Activated naive CD4-positive, alpha-beta T cell treated with Interleukin-2 at 50 U/mL for 16 hours (primary cell): Measurements from ENCODE around the gene AJAP1.
"Not testable (repeated sequence)": the region's sequence is repeated elsewhere in the genome, so short reads cannot be mapped to it uniquely, and the experiment has no call there.

Experiments used
- DNase-seq: peaks from one replicate; pipeline ENCODE4 v3.0.0-alpha.2; 2020

Gene AJAP1, protein sequence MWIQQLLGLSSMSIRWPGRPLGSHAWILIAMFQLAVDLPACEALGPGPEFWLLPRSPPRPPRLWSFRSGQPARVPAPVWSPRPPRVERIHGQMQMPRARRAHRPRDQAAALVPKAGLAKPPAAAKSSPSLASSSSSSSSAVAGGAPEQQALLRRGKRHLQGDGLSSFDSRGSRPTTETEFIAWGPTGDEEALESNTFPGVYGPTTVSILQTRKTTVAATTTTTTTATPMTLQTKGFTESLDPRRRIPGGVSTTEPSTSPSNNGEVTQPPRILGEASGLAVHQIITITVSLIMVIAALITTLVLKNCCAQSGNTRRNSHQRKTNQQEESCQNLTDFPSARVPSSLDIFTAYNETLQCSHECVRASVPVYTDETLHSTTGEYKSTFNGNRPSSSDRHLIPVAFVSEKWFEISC

DNA sequence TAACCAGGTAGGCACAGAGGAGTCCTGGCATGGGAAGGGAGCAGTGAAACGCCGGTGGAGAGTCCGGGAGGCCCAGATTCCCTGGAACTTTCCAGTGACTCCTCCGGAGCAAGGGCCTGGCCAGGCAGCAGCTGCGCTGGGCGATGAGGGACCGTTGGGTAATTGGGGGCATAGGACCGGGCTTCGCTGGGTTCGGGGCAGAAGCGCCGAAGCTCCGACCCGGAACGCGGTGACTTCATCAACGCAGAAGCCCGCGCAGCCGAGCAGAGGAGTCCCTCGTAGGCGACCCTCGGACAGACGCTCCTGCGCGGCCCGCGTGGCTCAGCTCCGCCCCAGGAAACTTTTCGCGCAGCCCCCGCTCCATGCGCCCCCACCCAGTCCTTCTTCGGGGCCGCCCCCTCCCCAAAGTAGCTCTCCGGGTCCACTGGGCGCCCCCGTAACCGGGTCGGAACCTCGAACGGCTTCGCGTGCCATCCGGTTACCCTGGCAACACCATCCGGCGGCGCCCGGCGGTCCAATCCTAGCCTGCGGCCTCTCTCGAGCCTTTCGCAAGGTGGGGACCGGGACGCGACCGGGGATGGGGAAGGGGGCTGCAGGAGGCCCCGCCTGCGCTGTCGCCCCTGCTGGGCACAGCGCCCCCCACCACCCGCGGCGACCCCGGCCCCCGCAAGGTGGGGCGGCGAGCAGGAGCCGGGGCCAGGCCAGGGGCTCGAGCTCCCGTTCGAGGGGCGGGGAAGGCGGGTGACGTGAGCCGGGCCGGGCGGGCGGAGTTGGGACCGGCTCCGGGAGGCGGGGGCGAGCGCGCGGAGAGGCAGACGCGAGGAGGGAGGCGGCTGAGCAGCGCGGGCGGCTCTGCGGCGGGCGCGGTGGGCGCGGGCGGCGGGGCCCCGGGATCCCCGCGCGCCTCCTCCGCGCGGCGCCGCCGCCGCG, at the start of gene AJAP1:
AJAP1 (plus strand) TSS at position 814 of the 930 bp plus-strand sequence. CDS start 817 bp downstream, outside the sequence.
- no peak for DNase-seq

DNA sequence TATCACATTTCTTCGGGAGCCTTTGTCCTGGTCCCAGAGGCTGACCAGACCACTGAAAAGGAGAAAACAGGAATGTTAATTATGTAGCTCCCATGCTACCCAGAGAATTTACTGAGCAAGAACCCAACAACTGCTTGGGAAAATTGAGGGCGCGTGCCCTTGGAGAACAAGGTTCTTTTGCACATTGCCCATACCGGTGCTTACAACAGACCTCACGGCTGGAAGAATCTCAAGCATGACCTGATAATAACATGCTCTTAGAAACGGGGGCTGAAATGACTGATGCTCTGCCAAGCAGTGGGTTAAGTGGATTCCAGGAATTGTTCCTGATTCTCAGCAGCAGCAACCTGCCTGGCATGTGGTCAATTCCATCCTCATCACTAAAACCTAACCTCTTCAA, 49.3 kb upstream of the AJAP1 start:
- DNase-seq: no peak

DNA sequence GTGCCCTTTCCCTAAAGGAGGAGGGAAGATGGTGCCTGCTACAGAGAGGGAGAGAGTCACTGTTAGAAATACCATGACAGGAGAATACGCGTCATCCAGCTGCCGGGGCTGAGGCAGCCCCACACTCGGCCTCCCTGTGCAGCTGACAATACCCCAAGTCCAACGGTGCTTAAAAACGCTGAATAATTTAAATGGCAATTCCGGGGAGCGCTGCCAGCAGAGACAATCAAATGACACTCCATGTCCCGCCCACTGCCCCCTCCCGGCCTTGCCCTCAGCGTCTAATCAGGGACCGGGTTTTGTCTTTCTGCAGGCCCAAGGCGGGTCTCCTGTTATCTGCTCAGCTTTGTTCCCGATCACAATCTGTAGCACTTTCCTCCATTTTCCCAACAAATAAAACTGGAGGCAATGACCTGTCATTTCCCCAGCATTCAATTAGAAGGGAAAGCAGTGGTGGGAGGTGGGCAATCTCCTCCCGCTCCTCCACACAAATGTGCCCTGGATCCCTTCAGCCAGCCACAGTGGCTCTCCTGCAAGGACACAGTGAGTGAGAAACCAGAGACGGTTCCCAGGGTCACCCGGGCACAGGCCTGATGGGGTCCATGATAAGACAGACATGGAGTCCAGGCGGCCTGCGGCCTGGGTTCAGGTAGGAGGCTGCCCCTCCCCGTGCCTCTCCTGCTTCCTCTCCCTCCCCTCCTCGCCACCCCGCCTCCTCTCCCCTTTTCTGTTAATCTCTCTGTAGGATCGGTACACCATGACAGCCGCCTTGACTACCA, 42.7 kb upstream of the AJAP1 start:
- DNase-seq: no peak

DNA sequence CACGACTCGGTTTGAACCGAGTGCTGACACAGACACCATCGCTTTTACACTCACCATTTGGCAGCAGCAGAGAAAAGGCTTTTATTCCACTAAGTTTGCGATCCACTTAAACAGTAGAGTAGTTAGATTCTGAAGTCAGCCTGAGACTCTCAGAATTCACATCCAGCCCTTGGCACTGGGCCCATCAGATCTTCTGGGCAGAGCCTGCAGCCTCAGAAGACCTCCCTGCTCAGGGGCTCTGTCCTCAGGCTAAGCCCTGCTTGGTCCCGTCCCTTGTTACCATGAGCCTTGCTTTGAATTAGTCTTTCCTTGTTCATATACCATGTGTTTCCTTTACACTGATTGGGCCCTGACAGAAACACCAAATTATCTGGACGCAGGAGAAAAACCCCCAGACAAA, 41.4 kb upstream of the AJAP1 start:
- no peak for DNase-seq

DNA sequence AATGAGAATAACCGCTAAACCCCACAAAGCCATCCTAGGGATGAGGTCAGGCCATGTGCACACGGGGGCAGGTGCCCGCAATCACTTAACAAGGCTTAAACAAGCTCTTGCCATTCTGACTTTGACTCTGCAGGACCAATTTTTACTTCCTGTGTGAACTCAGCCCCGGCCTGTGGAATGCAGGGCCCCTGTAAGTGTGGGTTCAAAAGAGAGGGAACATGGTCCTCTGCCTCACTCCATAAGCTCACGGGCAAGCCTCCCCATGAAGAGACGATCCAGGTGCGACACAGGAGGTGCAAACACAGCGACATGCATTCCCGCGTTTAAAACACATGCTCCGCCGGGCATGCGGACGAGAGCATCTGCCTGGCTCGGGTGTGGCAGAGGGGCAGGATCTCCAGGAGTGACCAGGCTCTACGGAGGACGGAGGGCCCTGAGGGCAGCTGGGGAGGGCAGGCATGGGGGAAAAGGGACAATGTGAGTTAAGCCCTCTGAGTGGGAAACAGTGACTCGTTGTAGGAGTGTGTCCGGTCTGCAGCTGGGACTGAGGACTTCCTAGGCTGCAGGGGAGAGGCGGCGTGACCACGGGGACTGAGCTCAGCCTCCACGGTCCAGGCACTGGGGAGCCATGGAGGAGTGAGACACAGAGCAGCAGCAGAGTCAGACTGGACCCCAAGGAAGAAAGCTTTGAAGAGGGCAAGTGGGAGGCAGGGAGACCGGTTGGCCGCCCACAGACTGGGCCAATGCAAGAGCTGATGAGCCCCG, 40.6 kb upstream of the AJAP1 start:
- no peak for DNase-seq

DNA sequence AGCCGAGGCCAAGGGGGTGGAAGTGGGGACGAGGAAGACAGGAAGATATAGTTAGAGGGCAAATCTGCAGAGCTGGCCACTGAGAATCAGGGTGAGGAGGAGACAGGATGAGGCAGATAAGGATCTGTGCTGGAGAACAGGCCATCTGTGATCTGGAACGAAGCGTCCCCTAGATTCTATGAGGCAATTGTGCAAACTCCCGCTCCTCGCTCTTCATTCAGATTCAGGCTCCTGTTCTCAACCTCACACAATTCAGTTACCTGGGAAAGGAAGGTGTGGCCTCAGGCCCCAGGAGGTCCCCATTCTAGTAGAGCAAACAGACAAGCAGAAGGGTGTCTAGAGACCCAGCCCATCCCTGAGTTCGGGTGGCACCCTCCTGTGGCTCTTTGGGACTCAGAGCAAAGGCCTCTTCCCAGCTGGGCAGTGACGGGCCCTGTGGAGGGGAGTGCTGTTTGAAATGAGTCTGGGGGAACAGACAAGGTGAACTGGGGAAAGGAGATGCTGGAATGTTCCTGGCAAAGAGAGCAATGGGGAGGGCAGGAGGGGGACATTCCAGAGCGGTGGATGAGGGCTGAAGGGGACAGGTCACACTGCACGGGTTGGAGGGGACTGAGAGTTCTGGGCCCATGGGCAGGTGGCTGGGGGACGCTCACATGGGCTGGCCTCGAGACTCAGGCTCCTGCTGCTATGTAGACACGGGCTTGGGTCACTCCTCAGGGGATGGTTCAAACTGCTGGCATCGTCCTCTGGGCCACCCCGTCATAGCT, 39.9 kb upstream of the AJAP1 start:
- DNase-seq: no peak

DNA sequence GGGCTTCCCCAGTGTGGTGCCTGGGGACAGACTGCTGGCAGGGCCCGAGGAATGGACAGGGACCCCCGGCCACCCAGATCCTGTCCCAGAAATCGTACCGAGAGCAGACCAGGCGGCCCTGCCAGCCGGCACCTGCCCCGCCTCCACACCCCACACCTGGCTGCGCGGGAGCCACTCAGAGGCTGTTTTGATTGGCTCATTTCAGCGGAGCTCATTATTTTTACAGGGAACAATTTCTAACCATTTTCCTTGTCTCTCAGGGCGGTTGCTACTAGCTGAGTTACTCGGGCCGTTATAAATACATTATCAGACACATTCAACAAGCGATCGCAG, 39.3 kb upstream of the AJAP1 start:
- no peak for DNase-seq

DNA sequence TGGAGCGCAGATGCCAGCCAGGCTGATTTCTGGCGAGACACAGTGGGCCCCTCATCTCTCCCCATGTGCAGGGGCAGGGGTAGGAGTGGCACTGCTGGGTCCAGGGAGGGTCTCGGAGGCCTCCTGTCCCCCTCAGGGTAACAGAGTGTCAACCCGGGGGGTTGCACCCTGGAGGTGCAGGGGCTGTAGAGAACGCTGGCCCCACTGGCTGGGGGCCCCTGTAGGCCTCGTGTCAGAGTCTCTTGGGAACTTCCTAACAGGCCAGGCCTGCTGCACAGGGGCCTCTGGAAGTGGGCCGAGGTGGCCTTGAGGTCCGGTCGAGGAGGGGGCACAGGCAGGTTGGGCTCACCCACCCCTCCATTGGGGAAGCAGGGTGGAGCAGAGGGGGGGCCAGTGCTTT, 38.9 kb upstream of the AJAP1 start:
- DNase-seq: no peak

DNA sequence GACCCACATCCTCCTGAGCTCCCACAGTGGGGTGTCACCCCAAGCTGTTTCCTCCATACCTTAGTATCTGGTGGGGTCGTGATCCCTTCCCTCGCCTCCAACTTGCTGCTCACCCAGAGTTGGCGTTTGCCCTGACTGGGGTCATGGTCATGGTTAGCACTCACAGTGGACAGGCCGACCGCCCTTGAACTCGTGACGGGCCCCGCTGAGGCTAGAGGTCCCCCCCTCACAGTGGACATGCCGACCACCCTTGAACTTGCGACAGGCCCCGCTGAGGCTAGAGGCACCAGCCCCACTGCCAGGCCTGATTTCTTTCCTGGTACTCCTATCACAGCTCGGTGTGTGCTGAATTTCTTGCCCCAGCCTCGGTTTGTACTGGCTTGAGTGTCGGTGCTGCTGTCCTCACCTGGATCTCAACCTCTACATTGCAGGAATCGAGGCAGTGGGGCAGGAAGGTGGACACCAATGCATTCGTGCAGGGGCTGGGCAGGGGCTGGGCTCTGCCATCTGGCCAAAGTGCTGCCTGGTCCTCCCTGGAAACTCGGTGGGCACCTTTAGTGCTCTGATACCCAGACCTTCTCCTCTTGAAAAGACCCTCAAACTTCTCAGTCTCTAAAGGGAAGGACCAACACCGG, 37.5 kb upstream of the AJAP1 start:
- no peak for DNase-seq

DNA sequence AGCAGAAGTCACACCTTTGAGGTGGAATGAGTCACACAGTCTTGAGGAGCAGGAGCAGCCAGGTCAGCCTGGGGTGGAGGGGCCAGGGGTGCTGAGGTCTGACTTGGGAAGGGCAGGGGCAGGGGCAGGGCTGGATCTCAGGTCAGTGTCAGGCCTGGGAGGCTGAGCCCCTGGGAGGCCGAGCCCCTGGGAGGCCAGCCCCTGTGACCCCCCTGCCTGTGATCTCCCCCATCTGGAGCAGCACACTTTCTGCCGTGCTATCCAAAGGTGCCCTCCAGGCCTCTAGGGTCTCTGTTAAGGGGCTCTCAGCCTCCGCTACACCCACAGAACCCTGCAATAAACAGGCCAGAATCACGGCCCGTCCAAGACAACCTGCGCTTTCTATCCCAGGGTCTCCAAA, 36.9 kb upstream of the AJAP1 start:
- no peak for DNase-seq

DNA sequence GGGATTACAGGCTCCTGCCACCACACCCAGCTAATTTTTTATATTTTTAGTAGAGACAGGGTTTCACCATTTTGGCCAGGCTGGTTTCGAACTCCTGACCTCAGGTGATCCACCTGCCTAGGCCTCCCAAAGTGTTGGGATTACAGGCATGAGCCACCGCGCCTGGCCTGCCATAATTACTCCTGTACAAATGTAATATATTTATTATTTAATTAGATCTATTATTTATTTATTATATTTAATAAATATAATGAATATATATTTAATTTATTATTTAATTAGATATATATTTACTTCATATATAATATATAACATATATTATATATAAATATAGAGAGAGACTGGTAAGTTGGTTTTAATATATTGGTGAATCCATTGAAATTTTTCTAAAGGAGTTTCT, 35.6 kb upstream of the AJAP1 start:
- DNase-seq: not testable (repeated sequence)

DNA sequence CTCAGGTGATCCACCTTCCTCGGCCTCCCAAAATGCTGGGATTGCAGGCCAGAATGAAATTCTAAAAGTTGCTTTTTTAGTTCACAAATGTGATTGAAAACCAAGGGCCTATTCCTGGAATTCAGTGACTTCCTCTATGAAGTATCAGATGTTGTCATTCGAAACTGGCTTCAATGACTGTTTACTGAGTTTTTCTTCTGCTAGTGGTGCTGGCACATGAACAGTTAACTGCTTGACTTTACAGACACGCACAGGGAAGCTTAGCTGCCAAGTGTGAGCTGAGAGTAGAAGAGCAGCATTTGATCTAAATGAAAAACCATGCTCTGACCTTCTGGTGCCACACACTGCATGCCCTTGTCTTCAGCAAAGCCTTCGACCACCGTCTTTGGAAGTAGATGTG, 32.8 kb upstream of the AJAP1 start:
- DNase-seq: no peak

DNA sequence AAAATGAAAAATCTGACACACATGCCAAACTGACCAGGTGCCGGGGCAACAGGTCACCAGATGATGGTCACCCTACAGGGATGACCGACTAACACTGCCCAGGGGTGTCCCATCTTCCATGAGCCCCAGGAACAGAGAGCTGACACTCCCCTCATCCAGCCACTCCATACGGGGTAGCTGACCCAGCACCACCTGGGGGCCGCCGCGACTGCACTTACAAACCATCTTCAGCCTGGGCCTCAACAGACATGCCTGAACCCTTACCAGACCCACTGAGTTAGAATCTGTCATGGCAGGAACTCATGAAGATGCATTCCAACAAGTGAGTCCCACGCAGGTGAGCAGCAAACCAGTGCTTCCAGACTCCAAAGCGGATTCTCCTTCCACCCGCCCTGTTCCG, 31.6 kb upstream of the AJAP1 start:
- no peak for DNase-seq

DNA sequence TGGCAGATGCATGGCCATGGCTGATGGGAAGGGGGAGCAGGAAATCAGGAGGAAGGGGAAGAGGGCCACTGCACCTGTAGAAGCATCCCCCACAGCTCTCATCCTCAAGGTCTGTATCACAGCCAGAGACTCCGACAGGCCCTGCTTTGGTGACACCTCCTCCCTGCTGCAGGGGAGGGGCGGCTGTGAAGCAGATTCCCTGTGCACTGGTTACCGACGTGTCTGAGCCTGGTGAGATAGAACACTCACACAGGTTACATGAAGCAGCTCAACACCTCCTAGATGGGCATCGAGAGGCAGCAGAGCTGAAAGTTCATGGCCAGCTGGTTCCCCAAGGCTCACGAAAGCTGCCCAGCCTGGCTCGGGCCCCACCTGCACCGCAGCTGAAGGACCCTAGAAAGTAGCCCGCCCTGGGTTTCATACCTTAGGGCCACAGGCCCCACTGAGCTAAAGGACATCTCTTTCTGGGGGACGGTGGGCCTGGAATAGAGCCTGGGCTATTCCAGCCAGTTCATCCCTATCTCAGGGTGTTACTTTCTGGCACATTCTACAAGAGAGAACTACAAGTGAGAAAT, 30.2 kb upstream of the AJAP1 start:
- no peak for DNase-seq

DNA sequence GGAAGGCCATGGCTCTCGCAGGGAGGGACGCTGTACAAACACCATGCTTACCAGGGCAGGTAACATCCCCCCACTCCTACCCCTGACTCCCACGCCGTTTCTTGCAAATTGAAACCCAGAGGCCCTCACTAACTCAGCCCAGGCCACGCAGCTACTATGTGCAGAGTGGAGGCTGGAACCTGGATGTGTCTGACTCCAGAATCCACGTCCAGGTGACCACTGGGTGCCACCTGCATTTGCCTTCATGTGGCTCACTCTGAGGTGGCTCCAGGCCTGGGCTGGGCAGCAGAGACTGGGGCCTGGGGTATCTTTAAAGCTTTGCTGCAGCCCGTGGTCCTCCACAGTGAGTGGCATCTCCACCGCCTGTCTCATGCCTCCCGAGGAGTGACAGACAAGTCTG, 29.6 kb upstream of the AJAP1 start:
- no peak for DNase-seq

DNA sequence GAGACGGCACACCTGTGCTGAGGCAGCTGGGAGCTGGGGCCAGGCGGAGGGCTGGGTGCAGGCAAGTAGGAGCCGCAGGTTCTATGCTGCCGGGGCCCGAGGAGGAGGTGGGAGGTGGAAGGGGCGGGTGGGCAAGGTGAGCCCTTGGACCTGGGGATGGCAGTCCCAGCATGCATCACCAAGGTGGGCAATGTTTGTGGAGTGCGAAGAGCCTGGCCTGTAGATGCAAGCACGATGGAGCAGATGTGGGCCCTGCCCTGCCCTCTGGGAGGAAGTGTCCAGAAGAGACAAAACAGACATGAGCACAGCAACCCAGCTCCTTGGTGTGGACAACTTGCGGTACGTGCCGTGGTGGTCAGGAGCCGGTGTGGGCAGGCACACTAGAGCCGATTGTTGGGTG, 28.3 kb upstream of the AJAP1 start:
- DNase-seq: no peak

DNA sequence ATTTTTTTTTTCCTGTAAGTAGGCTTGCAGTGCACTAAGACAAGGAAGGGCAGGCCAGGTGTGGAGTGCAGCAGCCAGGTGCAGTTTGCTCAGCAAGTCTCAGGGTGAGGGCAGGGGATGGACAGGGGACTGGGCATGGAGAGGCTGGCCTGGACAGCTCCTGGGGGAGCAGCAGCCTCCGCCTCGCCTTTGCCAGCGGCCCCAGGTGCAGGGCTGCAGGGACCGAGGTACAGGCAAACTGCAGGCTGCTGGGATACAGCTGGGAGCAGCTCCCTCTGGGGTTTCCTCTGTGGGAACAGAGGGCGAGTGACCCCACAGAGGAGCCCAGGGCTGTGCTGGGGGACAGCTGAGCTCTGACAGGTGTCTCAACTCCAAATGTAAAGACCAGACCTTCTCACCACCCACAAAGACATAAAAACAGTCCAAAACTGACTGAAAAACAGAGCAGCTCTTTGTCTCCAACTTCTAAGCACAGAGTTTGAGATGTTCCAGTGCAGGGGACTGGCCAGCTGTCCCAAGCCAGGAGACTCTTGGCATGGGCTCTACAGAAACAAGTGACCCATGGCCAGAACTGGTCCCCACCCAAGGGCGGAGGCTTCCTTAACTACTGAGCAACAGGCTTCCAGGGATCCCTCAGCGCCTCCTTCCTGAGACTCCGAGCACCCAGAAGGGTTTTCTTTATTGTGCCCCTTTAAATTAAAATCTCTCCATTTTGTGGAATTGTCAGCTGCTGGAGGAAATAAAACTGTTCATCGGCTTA, 27.7 kb upstream of the AJAP1 start:
- DNase-seq: no peak

DNA sequence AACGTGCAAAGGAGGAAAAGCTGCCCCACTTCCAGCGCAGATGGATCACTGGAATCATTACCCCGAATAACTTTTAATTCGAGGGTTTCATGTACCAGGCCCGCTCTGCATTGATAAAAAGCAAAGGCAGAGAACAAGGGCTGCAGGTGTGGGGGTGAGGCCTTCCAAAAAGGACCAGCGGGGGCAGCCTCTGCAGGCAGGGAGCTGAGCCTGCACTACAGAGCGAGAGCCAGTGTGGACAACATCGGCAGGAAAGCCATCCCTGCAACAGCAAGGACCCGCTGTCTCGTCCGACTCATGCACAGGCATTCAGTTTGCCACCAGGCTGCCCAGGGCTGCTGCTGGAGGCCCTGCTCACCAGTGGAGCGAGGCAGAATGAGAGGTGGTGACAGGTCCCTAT, 27.1 kb upstream of the AJAP1 start:
- no peak for DNase-seq

DNA sequence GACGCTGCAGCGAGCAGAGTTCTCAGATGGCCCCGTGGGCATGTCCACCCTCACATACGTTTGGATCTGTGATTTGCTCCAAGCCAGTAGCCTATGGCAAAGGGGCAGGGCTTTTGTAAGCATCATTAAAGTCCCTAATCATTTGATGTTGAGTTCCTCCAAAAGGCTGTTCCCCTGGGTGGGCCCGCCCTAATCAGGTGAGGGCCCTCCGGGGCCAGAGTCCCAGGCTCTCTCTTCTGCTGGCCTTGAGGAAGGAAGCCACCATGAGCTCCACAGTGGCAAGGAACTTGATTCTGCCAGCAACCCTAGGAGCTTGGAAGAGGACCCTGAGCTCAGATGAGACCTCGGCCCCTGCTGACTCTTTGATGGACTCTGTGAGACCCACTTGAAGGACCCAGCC, 25.4 kb upstream of the AJAP1 start:
- DNase-seq: no peak

DNA sequence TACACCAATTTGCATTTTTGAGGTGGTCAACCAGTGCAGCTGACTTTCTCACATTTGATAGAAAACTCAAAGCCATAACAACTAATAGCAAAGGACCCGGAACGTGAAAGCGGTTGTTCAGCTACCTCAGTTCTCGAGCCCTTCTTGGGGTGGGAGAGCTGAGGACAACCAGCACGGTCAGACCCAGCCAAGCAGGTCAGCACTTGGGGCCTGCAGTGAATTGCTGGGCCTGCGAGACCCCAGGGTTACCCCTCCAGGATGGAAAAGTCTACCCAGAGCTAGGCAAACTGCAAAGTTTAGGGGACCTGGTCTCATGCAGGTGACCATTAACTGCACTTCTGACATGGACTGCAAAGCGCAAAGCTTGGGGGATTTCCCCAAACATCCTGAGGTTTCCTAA, 23.8 kb upstream of the AJAP1 start:
- no peak for DNase-seq
